GM23248 (cell line): ENCODE measurements around the gene SERPIND1.

Experiments
- EZH2 ChIP-seq: fragments of 200-600 bp; sonication (generic); IDR thresholded peaks from 2 replicates; pipeline ENCODE4 v1.6.1; 2018; ENCODE audit warnings: antibody characterized with exemption, mild to moderate bottlenecking; ENCODE audit not compliant: insufficient read depth, poor library complexity, severe bottlenecking
- EZH2phosphoT487 ChIP-seq: fragments of 200-600 bp; sonication (generic); IDR thresholded peaks from 2 replicates; pipeline ENCODE4 v1.6.1; 2018; ENCODE audit warnings: antibody characterized with exemption, moderate library complexity, mild to moderate bottlenecking, low read depth; ENCODE audit not compliant: insufficient read depth

GRCh38 chr22:20738394-20739089 is 35.4 kb upstream of the SERPIND1 start:
- TF ChIP-seq EZH2 (no peak), EZH2phosphoT487 (no peak)
